SK-N-SH treated with all-trans-retinoic acid at 6 μM for 48 hours (cell line): ENCODE results near the gene GALNT13.

Experiments
- ATAC-seq: fragments of 200-7000 bp; cut with Tn5 transposase; 3 replicates; pipeline ENCODE4 v1.9.1; 2020; ENCODE audit warnings: mild to moderate bottlenecking, moderate library complexity
- ARNTL ChIP-seq: fragments of 450-650 bp; formaldehyde crosslinking; IDR thresholded peaks from 2 replicates; pipeline ENCODE4 v1.5.0; 2020; ENCODE audit warnings: low read depth, mild to moderate bottlenecking, moderate library complexity, borderline replicate concordance
- CSDC2 ChIP-seq: fragments of 250-450 bp; sonication (Bioruptor Pico); IDR thresholded peaks from 2 replicates; pipeline ENCODE4 v1.5.0; 2020; ENCODE audit warnings: mild to moderate bottlenecking, moderate library complexity
- CSRNP3 ChIP-seq: fragments of 250-450 bp; sonication (Bioruptor Pico); IDR thresholded peaks from 2 replicates; pipeline ENCODE4 v1.5.1; 2021; ENCODE audit warnings: mild to moderate bottlenecking, moderate library complexity
- ESRRG ChIP-seq: fragments of 250-450 bp; sonication (Bioruptor Pico); IDR thresholded peaks from 2 replicates; pipeline ENCODE4 v1.6.1; 2021; ENCODE audit warnings: mild to moderate bottlenecking
- GLIS3 ChIP-seq: fragments of 250-450 bp; sonication (Bioruptor Pico); IDR thresholded peaks from 2 replicates; pipeline ENCODE4 v1.5.0; 2020; ENCODE audit warnings: mild to moderate bottlenecking, moderate library complexity
- ISL1 ChIP-seq: fragments of 250-450 bp; sonication (Bioruptor Pico); IDR thresholded peaks from 2 replicates; pipeline ENCODE4 v2.1.2; 2022; ENCODE audit warnings: mild to moderate bottlenecking, moderate library complexity
- OSR1 ChIP-seq: fragments of 250-450 bp; sonication (Bioruptor Pico); IDR thresholded peaks from 2 replicates; pipeline ENCODE4 v1.8.0; 2022; ENCODE audit warnings: moderate library complexity, mild to moderate bottlenecking, inconsistent platforms
- PATZ1 ChIP-seq: fragments of 250-450 bp; sonication (Bioruptor Pico); IDR thresholded peaks from 2 replicates; pipeline ENCODE4 v1.8.0; 2020; ENCODE audit warnings: mild to moderate bottlenecking, moderate library complexity, borderline replicate concordance
- PPARA ChIP-seq: fragments of 250-450 bp; sonication (Bioruptor Pico); IDR thresholded peaks from 2 replicates; pipeline ENCODE4 v1.5.0; 2020; ENCODE audit warnings: mild to moderate bottlenecking, borderline replicate concordance
- RARB ChIP-seq: fragments of 250-450 bp; sonication (Bioruptor Pico); IDR thresholded peaks from 2 replicates; pipeline ENCODE4 v1.8.0; 2021; ENCODE audit warnings: mild to moderate bottlenecking, moderate library complexity
- SNAI2 ChIP-seq: fragments of 250-450 bp; sonication (Bioruptor Pico); IDR thresholded peaks from 2 replicates; pipeline ENCODE4 v1.5.0; 2020; ENCODE audit warnings: mild to moderate bottlenecking, moderate library complexity
- TCF4 ChIP-seq: fragments of 250-450 bp; sonication (Bioruptor Pico); IDR thresholded peaks from 2 replicates; pipeline ENCODE4 v1.8.0; 2021; ENCODE audit warnings: mild to moderate bottlenecking, moderate library complexity, borderline replicate concordance
- TOX ChIP-seq: fragments of 250-450 bp; sonication (Bioruptor Pico); IDR thresholded peaks from 2 replicates; pipeline ENCODE4 v1.8.0; 2021; ENCODE audit warnings: mild to moderate bottlenecking, moderate library complexity, borderline replicate concordance
- ZC3H10 ChIP-seq: fragments of 250-450 bp; sonication (Bioruptor Pico); IDR thresholded peaks from 2 replicates; pipeline ENCODE4 v1.5.1; 2021; ENCODE audit warnings: mild to moderate bottlenecking, moderate library complexity
- ZFP3 ChIP-seq: fragments of 250-450 bp; sonication (Bioruptor Pico); IDR thresholded peaks from 2 replicates; pipeline ENCODE4 v1.5.0; 2020; ENCODE audit warnings: mild to moderate bottlenecking, moderate library complexity
- ZFP30 ChIP-seq: fragments of 450-650 bp; formaldehyde crosslinking; IDR thresholded peaks from 2 replicates; pipeline ENCODE4 v1.5.0; 2022; ENCODE audit warnings: mild to moderate bottlenecking, moderate library complexity
- ZNF565 ChIP-seq: fragments of 450-650 bp; formaldehyde crosslinking; conservative IDR thresholded peaks from 2 replicates; pipeline ENCODE4 v1.5.0; 2020; ENCODE audit warnings: low read depth, mild to moderate bottlenecking, moderate library complexity
- ZNF70 ChIP-seq: fragments of 450-650 bp; formaldehyde crosslinking; IDR thresholded peaks from 2 replicates; pipeline ENCODE4 v1.5.0; 2020; ENCODE audit warnings: mild to moderate bottlenecking, moderate library complexity
- ZNF8 ChIP-seq: fragments of 450-650 bp; formaldehyde crosslinking; IDR thresholded peaks from 2 replicates; pipeline ENCODE4 v1.5.0; 2020; ENCODE audit warnings: mild to moderate bottlenecking, moderate library complexity
- TF ChIP-seq, protein P1 (sequence below): fragments of 250-450 bp; sonication (Bioruptor Pico); IDR thresholded peaks from 2 replicates; pipeline ENCODE4 v1.5.1; 2020; ENCODE audit warnings: low read depth, mild to moderate bottlenecking, moderate library complexity
- TF ChIP-seq, protein P2 (sequence below): fragments of 250-450 bp; sonication (Bioruptor Pico); IDR thresholded peaks from 2 replicates; pipeline ENCODE4 v1.5.0; 2020; ENCODE audit warnings: mild to moderate bottlenecking, moderate library complexity
- TF ChIP-seq, protein P3 (sequence below): fragments of 250-450 bp; sonication (Bioruptor Pico); IDR thresholded peaks from 2 replicates; pipeline ENCODE4 v1.8.0; 2021; ENCODE audit warnings: low read depth, mild to moderate bottlenecking, moderate library complexity, borderline replicate concordance

The GALNT13 gene

DNA sequence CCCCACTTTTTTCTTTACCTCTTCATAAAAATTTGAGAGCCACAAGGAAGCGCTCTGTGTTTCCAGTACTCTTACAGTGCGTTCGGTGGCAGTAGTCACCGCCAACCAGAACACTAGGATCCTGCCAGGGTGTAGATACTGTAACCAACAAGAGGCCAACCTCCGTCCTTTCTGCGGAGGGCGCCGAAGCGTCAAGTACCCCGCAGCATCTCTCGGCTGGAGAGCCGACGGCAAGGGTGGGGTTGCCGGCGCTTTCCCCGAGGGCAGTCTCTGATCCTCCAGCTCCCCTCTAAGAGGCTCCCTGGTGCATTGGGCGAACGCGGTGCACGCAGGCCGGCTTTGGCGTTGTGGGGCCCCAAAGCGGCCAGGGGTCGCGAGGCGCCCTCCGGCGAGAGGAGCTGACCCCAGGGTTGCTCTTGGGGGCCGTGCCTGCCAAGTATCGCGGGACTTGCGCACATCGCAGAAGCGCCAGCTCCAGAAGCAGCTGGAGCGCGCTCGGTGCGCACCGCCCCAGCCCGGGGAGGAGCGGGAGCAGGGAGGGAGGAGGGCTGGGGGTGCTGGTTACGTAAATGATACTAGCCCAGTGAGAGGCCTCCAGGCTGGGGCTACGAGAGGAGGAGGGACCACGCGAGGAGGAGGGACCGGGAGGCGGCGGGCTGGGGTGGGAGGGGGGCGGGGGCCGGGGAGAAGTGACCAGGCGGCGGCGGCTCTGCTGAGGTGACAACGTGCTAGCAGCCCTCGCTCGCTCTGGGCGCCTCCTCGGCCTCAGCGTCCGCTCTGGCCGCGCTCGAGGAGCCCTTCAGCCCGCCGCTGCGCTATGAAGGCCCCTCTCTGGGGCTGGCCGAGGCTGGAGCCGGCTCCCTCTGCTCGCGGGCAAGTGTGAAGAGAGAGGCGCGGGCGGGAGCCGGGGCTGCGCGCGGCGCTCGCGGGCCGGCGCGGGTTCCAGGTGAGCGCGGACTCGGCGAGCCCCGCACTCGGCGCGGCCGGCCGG, at the start of gene GALNT13:
Gene GALNT13 (plus strand): TSS at position 692 of the 991 bp plus-strand sequence.
- peak; percentile 84 for ATAC-seq
- TF ChIP-seq ZNF8 (CRISPR knock-in tag) (no peak), PPARA (CRISPR knock-in tag) (no peak), TCF4 (CRISPR knock-in tag) (peak; percentile 20; the same call in 1 of the 2 replicates), ZFP3 (CRISPR knock-in tag) (0 out of 2 replicates have a peak, but pooled peaks have one; percentile 42), ZNF565 (CRISPR knock-in tag) (0 out of 2 replicates have a peak, but pooled peaks have one; percentile 58), CSDC2 (CRISPR knock-in tag) (0 out of 2 replicates have a peak, but pooled peaks have one; percentile 44), ISL1 (CRISPR knock-in tag) (0 out of 2 replicates have a peak, but pooled peaks have one; percentile 12)
- TF ChIP-seq, protein P1, sequence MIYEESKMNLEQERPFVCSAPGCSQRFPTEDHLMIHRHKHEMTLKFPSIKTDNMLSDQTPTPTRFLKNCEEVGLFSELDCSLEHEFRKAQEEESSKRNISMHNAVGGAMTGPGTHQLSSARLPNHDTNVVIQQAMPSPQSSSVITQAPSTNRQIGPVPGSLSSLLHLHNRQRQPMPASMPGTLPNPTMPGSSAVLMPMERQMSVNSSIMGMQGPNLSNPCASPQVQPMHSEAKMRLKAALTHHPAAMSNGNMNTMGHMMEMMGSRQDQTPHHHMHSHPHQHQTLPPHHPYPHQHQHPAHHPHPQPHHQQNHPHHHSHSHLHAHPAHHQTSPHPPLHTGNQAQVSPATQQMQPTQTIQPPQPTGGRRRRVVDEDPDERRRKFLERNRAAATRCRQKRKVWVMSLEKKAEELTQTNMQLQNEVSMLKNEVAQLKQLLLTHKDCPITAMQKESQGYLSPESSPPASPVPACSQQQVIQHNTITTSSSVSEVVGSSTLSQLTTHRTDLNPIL (CRISPR knock-in tag) = no peak
- TF ChIP-seq, protein P2, sequence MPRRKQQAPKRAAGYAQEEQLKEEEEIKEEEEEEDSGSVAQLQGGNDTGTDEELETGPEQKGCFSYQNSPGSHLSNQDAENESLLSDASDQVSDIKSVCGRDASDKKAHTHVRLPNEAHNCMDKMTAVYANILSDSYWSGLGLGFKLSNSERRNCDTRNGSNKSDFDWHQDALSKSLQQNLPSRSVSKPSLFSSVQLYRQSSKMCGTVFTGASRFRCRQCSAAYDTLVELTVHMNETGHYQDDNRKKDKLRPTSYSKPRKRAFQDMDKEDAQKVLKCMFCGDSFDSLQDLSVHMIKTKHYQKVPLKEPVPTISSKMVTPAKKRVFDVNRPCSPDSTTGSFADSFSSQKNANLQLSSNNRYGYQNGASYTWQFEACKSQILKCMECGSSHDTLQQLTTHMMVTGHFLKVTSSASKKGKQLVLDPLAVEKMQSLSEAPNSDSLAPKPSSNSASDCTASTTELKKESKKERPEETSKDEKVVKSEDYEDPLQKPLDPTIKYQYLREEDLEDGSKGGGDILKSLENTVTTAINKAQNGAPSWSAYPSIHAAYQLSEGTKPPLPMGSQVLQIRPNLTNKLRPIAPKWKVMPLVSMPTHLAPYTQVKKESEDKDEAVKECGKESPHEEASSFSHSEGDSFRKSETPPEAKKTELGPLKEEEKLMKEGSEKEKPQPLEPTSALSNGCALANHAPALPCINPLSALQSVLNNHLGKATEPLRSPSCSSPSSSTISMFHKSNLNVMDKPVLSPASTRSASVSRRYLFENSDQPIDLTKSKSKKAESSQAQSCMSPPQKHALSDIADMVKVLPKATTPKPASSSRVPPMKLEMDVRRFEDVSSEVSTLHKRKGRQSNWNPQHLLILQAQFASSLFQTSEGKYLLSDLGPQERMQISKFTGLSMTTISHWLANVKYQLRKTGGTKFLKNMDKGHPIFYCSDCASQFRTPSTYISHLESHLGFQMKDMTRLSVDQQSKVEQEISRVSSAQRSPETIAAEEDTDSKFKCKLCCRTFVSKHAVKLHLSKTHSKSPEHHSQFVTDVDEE (CRISPR knock-in tag) = peak; percentile 79

DNA sequence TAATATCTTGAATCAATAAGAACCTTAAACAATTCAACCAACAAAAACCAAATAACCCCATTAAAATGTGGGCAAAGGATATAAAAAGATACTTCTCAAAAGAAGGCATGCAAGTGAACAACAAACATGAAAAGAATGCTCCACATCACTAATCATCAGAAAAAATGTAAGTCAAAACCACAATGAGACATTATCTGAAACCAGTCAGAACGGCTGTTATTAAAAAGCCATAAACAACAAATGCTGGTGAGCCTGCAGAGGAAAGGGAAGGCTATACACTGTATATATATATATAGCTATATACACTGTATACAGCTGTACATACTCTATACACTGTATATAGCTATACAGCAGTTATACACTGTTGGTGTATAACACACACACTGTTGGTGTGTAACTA, 47.8 kb upstream of the GALNT13 start:
- no peak for ATAC-seq
- no peak for TF ChIP-seq ZFP3 (CRISPR knock-in tag)
- no peak for TF ChIP-seq ZNF8 (CRISPR knock-in tag)
- no peak for TF ChIP-seq ZFP30 (CRISPR knock-in tag)
- TF ChIP-seq ZC3H10 = no peak
- TF ChIP-seq CSDC2 (CRISPR knock-in tag) = no peak
- no peak for TF ChIP-seq SNAI2 (CRISPR knock-in tag)
- TF ChIP-seq OSR1 (CRISPR knock-in tag) = no peak
- TF ChIP-seq RARB (CRISPR knock-in tag) = no peak
- TF ChIP-seq TOX = no peak
- no peak for TF ChIP-seq PATZ1 (CRISPR knock-in tag)
- TF ChIP-seq, protein P1 (CRISPR knock-in tag) = no peak
- TF ChIP-seq, protein P2 (CRISPR knock-in tag) = no peak
- no peak for TF ChIP-seq CSRNP3 (CRISPR knock-in tag)
- no peak for TF ChIP-seq ESRRG (CRISPR knock-in tag)
- TF ChIP-seq GLIS3 (CRISPR knock-in tag) = no peak
- TF ChIP-seq ZNF565 (CRISPR knock-in tag) = no peak
- no peak for TF ChIP-seq TCF4 (CRISPR knock-in tag)
- TF ChIP-seq ZNF70 (CRISPR knock-in tag) = no peak
- no peak for TF ChIP-seq ARNTL (CRISPR knock-in tag)
- TF ChIP-seq, protein P3, sequence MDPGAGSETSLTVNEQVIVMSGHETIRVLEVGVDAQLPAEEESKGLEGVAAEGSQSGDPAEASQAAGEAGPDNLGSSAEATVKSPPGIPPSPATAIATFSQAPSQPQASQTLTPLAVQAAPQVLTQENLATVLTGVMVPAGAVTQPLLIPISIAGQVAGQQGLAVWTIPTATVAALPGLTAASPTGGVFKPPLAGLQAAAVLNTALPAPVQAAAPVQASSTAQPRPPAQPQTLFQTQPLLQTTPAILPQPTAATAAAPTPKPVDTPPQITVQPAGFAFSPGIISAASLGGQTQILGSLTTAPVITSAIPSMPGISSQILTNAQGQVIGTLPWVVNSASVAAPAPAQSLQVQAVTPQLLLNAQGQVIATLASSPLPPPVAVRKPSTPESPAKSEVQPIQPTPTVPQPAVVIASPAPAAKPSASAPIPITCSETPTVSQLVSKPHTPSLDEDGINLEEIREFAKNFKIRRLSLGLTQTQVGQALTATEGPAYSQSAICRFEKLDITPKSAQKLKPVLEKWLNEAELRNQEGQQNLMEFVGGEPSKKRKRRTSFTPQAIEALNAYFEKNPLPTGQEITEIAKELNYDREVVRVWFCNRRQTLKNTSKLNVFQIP (CRISPR knock-in tag) = no peak
